SK-N-SH treated with all-trans-retinoic acid at 6 μM for 48 hours (cell line): Measurements from ENCODE around the gene ZAP70.

ENCODE experiments used
- ATAC-seq: fragments of 200-7000 bp; cut with Tn5 transposase; 3 replicates; pipeline ENCODE4 v1.9.1; 2020; ENCODE audit warnings: mild to moderate bottlenecking, moderate library complexity
- ARNTL ChIP-seq: fragments of 450-650 bp; formaldehyde crosslinking; IDR thresholded peaks from 2 replicates; pipeline ENCODE4 v1.5.0; 2020; ENCODE audit warnings: low read depth, mild to moderate bottlenecking, moderate library complexity, borderline replicate concordance
- CREB5 ChIP-seq: fragments of 250-450 bp; sonication (Bioruptor Pico); IDR thresholded peaks from 2 replicates; pipeline ENCODE4 v1.5.1; 2020; ENCODE audit warnings: low read depth, mild to moderate bottlenecking, moderate library complexity
- CSRNP3 ChIP-seq: fragments of 250-450 bp; sonication (Bioruptor Pico); IDR thresholded peaks from 2 replicates; pipeline ENCODE4 v1.5.1; 2021; ENCODE audit warnings: mild to moderate bottlenecking, moderate library complexity
- ESRRG ChIP-seq: fragments of 250-450 bp; sonication (Bioruptor Pico); IDR thresholded peaks from 2 replicates; pipeline ENCODE4 v1.6.1; 2021; ENCODE audit warnings: mild to moderate bottlenecking
- GLIS3 ChIP-seq: fragments of 250-450 bp; sonication (Bioruptor Pico); IDR thresholded peaks from 2 replicates; pipeline ENCODE4 v1.5.0; 2020; ENCODE audit warnings: mild to moderate bottlenecking, moderate library complexity
- ISL1 ChIP-seq: fragments of 250-450 bp; sonication (Bioruptor Pico); IDR thresholded peaks from 2 replicates; pipeline ENCODE4 v2.1.2; 2022; ENCODE audit warnings: mild to moderate bottlenecking, moderate library complexity
- PATZ1 ChIP-seq: fragments of 250-450 bp; sonication (Bioruptor Pico); IDR thresholded peaks from 2 replicates; pipeline ENCODE4 v1.8.0; 2020; ENCODE audit warnings: mild to moderate bottlenecking, moderate library complexity, borderline replicate concordance
- PPARA ChIP-seq: fragments of 250-450 bp; sonication (Bioruptor Pico); IDR thresholded peaks from 2 replicates; pipeline ENCODE4 v1.5.0; 2020; ENCODE audit warnings: mild to moderate bottlenecking, borderline replicate concordance
- RARB ChIP-seq: fragments of 250-450 bp; sonication (Bioruptor Pico); IDR thresholded peaks from 2 replicates; pipeline ENCODE4 v1.8.0; 2021; ENCODE audit warnings: mild to moderate bottlenecking, moderate library complexity
- SNAI2 ChIP-seq: fragments of 250-450 bp; sonication (Bioruptor Pico); IDR thresholded peaks from 2 replicates; pipeline ENCODE4 v1.5.0; 2020; ENCODE audit warnings: mild to moderate bottlenecking, moderate library complexity
- TCF4 ChIP-seq: fragments of 250-450 bp; sonication (Bioruptor Pico); IDR thresholded peaks from 2 replicates; pipeline ENCODE4 v1.8.0; 2021; ENCODE audit warnings: mild to moderate bottlenecking, moderate library complexity, borderline replicate concordance
- TOX ChIP-seq: fragments of 250-450 bp; sonication (Bioruptor Pico); IDR thresholded peaks from 2 replicates; pipeline ENCODE4 v1.8.0; 2021; ENCODE audit warnings: mild to moderate bottlenecking, moderate library complexity, borderline replicate concordance
- TSHZ2 ChIP-seq: fragments of 250-450 bp; sonication (Bioruptor Pico); IDR thresholded peaks from 2 replicates; pipeline ENCODE4 v1.5.0; 2020; ENCODE audit warnings: mild to moderate bottlenecking, moderate library complexity
- ZC3H10 ChIP-seq: fragments of 250-450 bp; sonication (Bioruptor Pico); IDR thresholded peaks from 2 replicates; pipeline ENCODE4 v1.5.1; 2021; ENCODE audit warnings: mild to moderate bottlenecking, moderate library complexity
- ZFP3 ChIP-seq: fragments of 250-450 bp; sonication (Bioruptor Pico); IDR thresholded peaks from 2 replicates; pipeline ENCODE4 v1.5.0; 2020; ENCODE audit warnings: mild to moderate bottlenecking, moderate library complexity
- ZFP30 ChIP-seq: fragments of 450-650 bp; formaldehyde crosslinking; IDR thresholded peaks from 2 replicates; pipeline ENCODE4 v1.5.0; 2022; ENCODE audit warnings: mild to moderate bottlenecking, moderate library complexity
- ZNF70 ChIP-seq: fragments of 450-650 bp; formaldehyde crosslinking; IDR thresholded peaks from 2 replicates; pipeline ENCODE4 v1.5.0; 2020; ENCODE audit warnings: mild to moderate bottlenecking, moderate library complexity
- ZNF8 ChIP-seq: fragments of 450-650 bp; formaldehyde crosslinking; IDR thresholded peaks from 2 replicates; pipeline ENCODE4 v1.5.0; 2020; ENCODE audit warnings: mild to moderate bottlenecking, moderate library complexity

Gene ZAP70

GRCh38 chr2:97703741-97704140 lies 9.6 kb upstream of the ZAP70 start (continued):
- no peak for TF ChIP-seq CSRNP3 (CRISPR knock-in tag)
- TF ChIP-seq ZFP30, result no peak
- no peak for TF ChIP-seq ARNTL
- TF ChIP-seq ZNF8, result no peak
- no peak for TF ChIP-seq CREB5 (CRISPR knock-in tag)
- TF ChIP-seq TSHZ2 (CRISPR knock-in tag), result no peak

GRCh38 chr2:97704989-97705388 lies 8.4 kb upstream of the ZAP70 start:
- TF ChIP-seq PPARA (CRISPR knock-in tag), result no peak
- TF ChIP-seq ZNF70, result no peak
- no peak for TF ChIP-seq ZC3H10 (CRISPR knock-in tag)
- TF ChIP-seq RARB, result no peak
- no peak for TF ChIP-seq SNAI2 (CRISPR knock-in tag)
- TF ChIP-seq ESRRG (CRISPR knock-in tag), result no peak
- TF ChIP-seq CSRNP3 (CRISPR knock-in tag), result no peak
- no peak for TF ChIP-seq ZFP3 (CRISPR knock-in tag)
- TF ChIP-seq TCF4 (CRISPR knock-in tag), result no peak
- no peak for TF ChIP-seq ISL1 (CRISPR knock-in tag)
- no peak for TF ChIP-seq GLIS3 (CRISPR knock-in tag)
- no peak for TF ChIP-seq ZNF8
- no peak for TF ChIP-seq CREB5 (CRISPR knock-in tag)
- TF ChIP-seq PATZ1, result no peak
- no peak for TF ChIP-seq TOX (CRISPR knock-in tag)
- TF ChIP-seq TSHZ2 (CRISPR knock-in tag), result no peak
- no peak for ATAC-seq
